Activated naive CD8-positive, alpha-beta T cell treated with anti-CD3 and anti-CD28 coated beads, Interleukin-2, amount 10 ng/mL, durations not matched to agents 7 days and 5 days (primary cell): ENCODE measurements around the gene KRT5. TPM values are rescaled to one million over a fixed set of nuclear protein-coding genes. Genes with fewer than 3 reads are reported as not detected.

Source experiments
- ATAC-seq: fragments of 150-1000 bp; cut with Tn5 transposase; one replicate; pipeline ENCODE4 v1.10.0; 2021; ENCODE audit warnings: low read depth, moderate library complexity
- POLR2A ChIA-PET: fragments of 350-600 bp; sonication (Branson Sonifier 250); formaldehyde crosslinking; loops from one replicate; lab custom pipeline; 2021; ENCODE audit warnings: antibody characterized with exemption; lab: Charles Lee
- DNase-seq: peaks from one replicate; pipeline ENCODE4 v3.0.0; 2021
- H3K27ac Mint-ChIP-seq: one replicate; pipeline ENCODE4 v1.8.0; 2022; ENCODE audit warnings: mild to moderate bottlenecking, mixed read lengths
- H3K27me3 Mint-ChIP-seq: one replicate; pipeline ENCODE4 v1.8.0; 2022; ENCODE audit warnings: mild to moderate bottlenecking, moderate library complexity, mixed read lengths
- H3K36me3 Mint-ChIP-seq: one replicate; pipeline ENCODE4 v1.8.0; 2021; ENCODE audit warnings: mild to moderate bottlenecking, mixed read lengths
- H3K4me1 Mint-ChIP-seq: one replicate; pipeline ENCODE4 v1.8.0; 2021; ENCODE audit warnings: mixed read lengths
- H3K4me3 Mint-ChIP-seq: one replicate; pipeline ENCODE4 v1.8.0; 2022; ENCODE audit warnings: mild to moderate bottlenecking, moderate library complexity, mixed read lengths
- H3K9me3 Mint-ChIP-seq: one replicate; pipeline ENCODE4 v1.8.0; 2021; ENCODE audit warnings: mixed read lengths
- total RNA-seq, 2 experiments: library from RNA; stranded (reverse); gene quantifications; one replicate each; pipeline ENCODE4 v1.2.3, GENCODE V29; 2021

Gene KRT5
- total RNA-seq, 2 experiments from 2014 or later = not detected

- no peak overlapping the region for H3K4me3 Mint-ChIP-seq
- no peaks in the 10 kb centered on the region for H3K36me3 Mint-ChIP-seq
- DNase-seq = no peak
- H3K27ac Mint-ChIP-seq = no peak overlapping the region
- H3K9me3 Mint-ChIP-seq = no peaks in the 10 kb centered on the region
- H3K4me1 Mint-ChIP-seq = peaks cover 10% of the 10 kb centered on the region
- POLR2A ChIA-PET = no interaction called here
- H3K27me3 Mint-ChIP-seq = peaks cover 8% of the 10 kb centered on the region
- ATAC-seq = no peak
These were observed 10.7 kb upstream of the KRT5 start for GRCh38 chr12:52530905-52531304.

- Mint-ChIP-seq H3K36me3 (no peaks in the 10 kb centered on the region), H3K9me3 (no peaks in the 10 kb centered on the region), H3K27me3 (peaks cover 8% of the 10 kb centered on the region), H3K4me3 (no peak overlapping the region), H3K4me1 (peaks cover 10% of the 10 kb centered on the region), H3K27ac (no peak overlapping the region)
- peak; percentile 15 for DNase-seq
- POLR2A ChIA-PET = no interaction called here
- no peak for ATAC-seq
These were observed 10.2 kb upstream of the KRT5 start for GRCh38 chr12:52530366-52530765.

GRCh38 chr12:52529846-52530245 is 9.7 kb upstream of the KRT5 start:
- POLR2A ChIA-PET = no interaction called here
- Mint-ChIP-seq H3K27ac (no peak overlapping the region), H3K27me3 (peaks cover 8% of the 10 kb centered on the region), H3K4me1 (peaks cover 10% of the 10 kb centered on the region), H3K36me3 (no peaks in the 10 kb centered on the region), H3K9me3 (no peaks in the 10 kb centered on the region), H3K4me3 (no peak overlapping the region)
- no peak for ATAC-seq
- peak; percentile 11 for DNase-seq

- H3K4me3 Mint-ChIP-seq = no peak overlapping the region
- DNase-seq = no peak
- no peaks in the 10 kb centered on the region for H3K9me3 Mint-ChIP-seq
- no peaks in the 10 kb centered on the region for H3K36me3 Mint-ChIP-seq
- H3K4me1 Mint-ChIP-seq = peaks cover 10% of the 10 kb centered on the region
- H3K27me3 Mint-ChIP-seq = peaks cover 8% of the 10 kb centered on the region
- no peak overlapping the region for H3K27ac Mint-ChIP-seq
- ATAC-seq = no peak
- POLR2A ChIA-PET = no interaction called here
These were observed 9.2 kb upstream of the KRT5 start for GRCh38 chr12:52529417-52529816.

- H3K4me3 Mint-ChIP-seq = no peak overlapping the region
- POLR2A ChIA-PET = no interaction called here
- H3K27me3 Mint-ChIP-seq = peaks cover 7% of the 10 kb centered on the region
- ATAC-seq (no peak), DNase-seq (no peak)
- no peaks in the 10 kb centered on the region for H3K36me3 Mint-ChIP-seq
- H3K9me3 Mint-ChIP-seq = no peaks in the 10 kb centered on the region
- H3K27ac Mint-ChIP-seq = no peak overlapping the region
- peaks cover 10% of the 10 kb centered on the region for H3K4me1 Mint-ChIP-seq
These were observed 8.5 kb upstream of the KRT5 start for GRCh38 chr12:52528641-52529143.

GRCh38 chr12:52527121-52527800 is 7.1 kb upstream of the KRT5 start:
- peaks cover 10% of the 10 kb centered on the region for H3K4me1 Mint-ChIP-seq
- DNase-seq (no peak), ATAC-seq (no peak)
- peaks cover 10% of the 10 kb centered on the region for H3K27me3 Mint-ChIP-seq
- H3K4me3 Mint-ChIP-seq = peak overlapping the region; percentile 39
- peak overlapping the region; percentile 64 for H3K27ac Mint-ChIP-seq
- no peaks in the 10 kb centered on the region for H3K9me3 Mint-ChIP-seq
- POLR2A ChIA-PET = no interaction called here
- no peaks in the 10 kb centered on the region for H3K36me3 Mint-ChIP-seq

GRCh38 chr12:52526511-52526951 is 6.3 kb upstream of the KRT5 start:
- H3K36me3 Mint-ChIP-seq = no peaks in the 10 kb centered on the region
- peaks cover 7% of the 10 kb centered on the region for H3K27me3 Mint-ChIP-seq
- peak; percentile 82 for ATAC-seq
- H3K4me1 Mint-ChIP-seq = peaks cover 10% of the 10 kb centered on the region
- POLR2A ChIA-PET = no interaction called here
- H3K27ac Mint-ChIP-seq = peak overlapping the region; percentile 64
- no peak for DNase-seq
- H3K9me3 Mint-ChIP-seq = no peaks in the 10 kb centered on the region
- H3K4me3 Mint-ChIP-seq = peak overlapping the region; percentile 39

- no peak overlapping the region for H3K4me3 Mint-ChIP-seq
- H3K27me3 Mint-ChIP-seq = peaks cover 6% of the 10 kb centered on the region
- no peaks in the 10 kb centered on the region for H3K9me3 Mint-ChIP-seq
- no peak for DNase-seq
- no peak for ATAC-seq
- POLR2A ChIA-PET = no interaction called here
- no peaks in the 10 kb centered on the region for H3K36me3 Mint-ChIP-seq
- H3K4me1 Mint-ChIP-seq = peaks cover 10% of the 10 kb centered on the region
- no peak overlapping the region for H3K27ac Mint-ChIP-seq
These were observed 5.7 kb upstream of the KRT5 start for GRCh38 chr12:52525661-52526499.

- H3K27me3 Mint-ChIP-seq = peaks cover 6% of the 10 kb centered on the region
- no peak overlapping the region for H3K27ac Mint-ChIP-seq
- ATAC-seq (no peak), DNase-seq (no peak)
- H3K4me3 Mint-ChIP-seq = no peak overlapping the region
- H3K36me3 Mint-ChIP-seq = no peaks in the 10 kb centered on the region
- no peaks in the 10 kb centered on the region for H3K9me3 Mint-ChIP-seq
- POLR2A ChIA-PET = no interaction called here
- peaks cover 10% of the 10 kb centered on the region for H3K4me1 Mint-ChIP-seq
These were observed 4.9 kb upstream of the KRT5 start for GRCh38 chr12:52524898-52525591.

- DNase-seq (no peak), ATAC-seq (no peak)
- peaks cover 10% of the 10 kb centered on the region for H3K4me1 Mint-ChIP-seq
- H3K27ac Mint-ChIP-seq = no peak overlapping the region
- POLR2A ChIA-PET = no interaction called here
- peaks cover 10% of the 10 kb centered on the region for H3K27me3 Mint-ChIP-seq
- no peaks in the 10 kb centered on the region for H3K9me3 Mint-ChIP-seq
- H3K4me3 Mint-ChIP-seq = no peak overlapping the region
- no peaks in the 10 kb centered on the region for H3K36me3 Mint-ChIP-seq
These were observed 4.2 kb upstream of the KRT5 start for GRCh38 chr12:52524241-52524897.

GRCh38 chr12:52523824-52524223 is 3.6 kb upstream of the KRT5 start:
- Mint-ChIP-seq H3K9me3 (no peaks in the 10 kb centered on the region), H3K27ac (no peak overlapping the region), H3K36me3 (no peaks in the 10 kb centered on the region), H3K4me3 (no peak overlapping the region), H3K27me3 (peaks cover 11% of the 10 kb centered on the region), H3K4me1 (peaks cover 10% of the 10 kb centered on the region)
- no peak for DNase-seq
- POLR2A ChIA-PET = no interaction called here
- ATAC-seq = no peak

- no peaks in the 10 kb centered on the region for H3K36me3 Mint-ChIP-seq
- H3K27ac Mint-ChIP-seq = no peak overlapping the region
- no peaks in the 10 kb centered on the region for H3K9me3 Mint-ChIP-seq
- DNase-seq = no peak
- POLR2A ChIA-PET = no interaction called here
- H3K27me3 Mint-ChIP-seq = peaks cover 11% of the 10 kb centered on the region
- ATAC-seq = no peak
- H3K4me1 Mint-ChIP-seq = peaks cover 10% of the 10 kb centered on the region
- no peak overlapping the region for H3K4me3 Mint-ChIP-seq
These were observed 2.3 kb upstream of the KRT5 start for GRCh38 chr12:52522346-52523011.
